Activated T-helper 1 cell treated with Interleukin-2 at 50 U/mL for 16 hours (primary cell): Measurements from ENCODE around the gene SGMS2.
A peak's percentile ranks its signal among the peaks of the same experiment; 100 is the strongest.
"Not testable (repeated sequence)": the region's sequence is repeated elsewhere in the genome, so short reads cannot be mapped to it uniquely, and the experiment has no call there.

Experiments used
- DNase-seq: peaks from one replicate; pipeline ENCODE4 v3.0.0-alpha.2; 2020; ENCODE audit warnings: low read depth

SGMS2 gene

GRCh38 chr4:107908377-107908776 is 83.6 kb downstream of the SGMS2 start:
- DNase-seq, result no peak

GRCh38 chr4:107913283-107913899 is 88.7 kb downstream of the SGMS2 start:
- DNase-seq, result no peak

GRCh38 chr4:107915220-107915619 is 90.5 kb downstream of the SGMS2 start:
- no peak for DNase-seq

- DNase-seq, result no peak
Measured at GRCh38 chr4:107916623-107917022, 91.9 kb downstream of the SGMS2 start.

GRCh38 chr4:107917500-107917899 is 92.8 kb downstream of the SGMS2 start:
- DNase-seq, result no peak

GRCh38 chr4:107922486-107923473 is 98.0 kb downstream of the SGMS2 start:
- no peak for DNase-seq

- DNase-seq, result not testable (repeated sequence)
Measured at GRCh38 chr4:107925713-107926112, 101.0 kb downstream of the SGMS2 start.

GRCh38 chr4:107926875-107927274 is 102.1 kb downstream of the SGMS2 start:
- DNase-seq, result not testable (repeated sequence)

- DNase-seq, result peak; percentile 71
Measured at GRCh38 chr4:107930821-107931774, 106.4 kb downstream of the SGMS2 start, which contains the start of gene CYP2U1. Gene CYP2U1, plus strand, starts transcription at chr4:107931549. Its CDS starts 95 bp downstream, at chr4:107931644.

- DNase-seq, result peak; percentile 3
Measured at GRCh38 chr4:107931775-107932321, 107.1 kb downstream of the SGMS2 start.

GRCh38 chr4:107935246-107935645 is 110.5 kb downstream of the SGMS2 start:
- DNase-seq, result no peak

- no peak for DNase-seq
Measured at GRCh38 chr4:107937040-107937439, 112.3 kb downstream of the SGMS2 start.

GRCh38 chr4:107939307-107939706 is 114.6 kb downstream of the SGMS2 start:
- DNase-seq, result no peak

- no peak for DNase-seq
Measured at GRCh38 chr4:107945809-107946208, 121.1 kb downstream of the SGMS2 start.

- DNase-seq, result no peak
Measured at GRCh38 chr4:107950746-107951540, 126.2 kb downstream of the SGMS2 start.

GRCh38 chr4:107951551-107951950 is 126.8 kb downstream of the SGMS2 start:
- no peak for DNase-seq

GRCh38 chr4:107956011-107956410 is 131.3 kb downstream of the SGMS2 start:
- no peak for DNase-seq
